OCI-LY1 (cell line): ENCODE measurements around the gene PDZD2.

Source experiments
- H2AFZ ChIP-seq: fragments of 200-600 bp; sonication (generic), shearing (Covaris generic); 2 replicates; pipeline ENCODE4 v1.6.0; 2014; ENCODE audit warnings: antibody characterized with exemption, mild to moderate bottlenecking, low read length
- H3F3A ChIP-seq: fragments of 200-600 bp; sonication (generic), shearing (Covaris generic); 2 replicates; pipeline ENCODE4 v1.6.0; 2014; ENCODE audit warnings: mild to moderate bottlenecking, antibody characterized with exemption, low read length, moderate library complexity; ENCODE audit not compliant: insufficient read depth
- H3K27ac ChIP-seq: fragments of 200-600 bp; sonication (generic); 2 replicates; pipeline ENCODE4 v1.5.1; 2014; ENCODE audit warnings: low read length, mixed run types, mild to moderate bottlenecking, low read depth; ENCODE audit not compliant: poor library complexity, severe bottlenecking
- H3K27me3 ChIP-seq: fragments of 200-600 bp; sonication (generic); 2 replicates; pipeline ENCODE4 v1.6.0; 2014; ENCODE audit warnings: antibody characterized with exemption, mild to moderate bottlenecking, low read length, moderate library complexity; ENCODE audit not compliant: insufficient read depth
- H3K36me3 ChIP-seq: fragments of 200-600 bp; sonication (generic); 2 replicates; pipeline ENCODE4 v1.6.1; 2014; ENCODE audit warnings: mild to moderate bottlenecking, antibody characterized with exemption, low read length, moderate library complexity, mixed read lengths; ENCODE audit not compliant: insufficient read depth
- H3K4me1 ChIP-seq: fragments of 200-600 bp; sonication (generic); 2 replicates; pipeline ENCODE4 v1.5.1; 2014; ENCODE audit warnings: mild to moderate bottlenecking, low read length, moderate library complexity; ENCODE audit not compliant: insufficient read depth, severe bottlenecking
- H3K4me2 ChIP-seq: fragments of 200-600 bp; sonication (generic), shearing (Covaris generic); 2 replicates; pipeline ENCODE4 v1.6.1; 2014; ENCODE audit warnings: low read length
- H3K4me3 ChIP-seq: fragments of 200-600 bp; sonication (generic); 2 replicates; pipeline ENCODE4 v1.5.1; 2014; ENCODE audit warnings: low read length, low read depth, mild to moderate bottlenecking, mixed read lengths; ENCODE audit not compliant: poor library complexity, severe bottlenecking
- H3K79me2 ChIP-seq: fragments of 200-600 bp; shearing (Covaris generic); 2 replicates; pipeline ENCODE4 v1.6.1; 2016; ENCODE audit warnings: mixed run types, low read length, mixed read lengths; ENCODE audit not compliant: insufficient read depth
- H3K9ac ChIP-seq: fragments of 200-600 bp; sonication (generic), shearing (Covaris generic); 2 replicates; pipeline ENCODE4 v1.6.1; 2014; ENCODE audit warnings: mild to moderate bottlenecking, low read length, mixed read lengths
- H3K9me2 ChIP-seq: fragments of 200-600 bp; sonication (generic), shearing (Covaris generic); 2 replicates; pipeline ENCODE4 v1.6.1; 2014; ENCODE audit warnings: low read depth, mild to moderate bottlenecking, low read length, mixed read lengths
- H3K9me3 ChIP-seq: fragments of 200-600 bp; shearing (Covaris generic); 2 replicates; pipeline ENCODE4 v1.6.1; 2014; ENCODE audit warnings: low read length, mixed read lengths
- H4K20me1 ChIP-seq: fragments of 200-600 bp; sonication (generic), shearing (Covaris generic); 2 replicates; pipeline ENCODE4 v1.6.0; 2016; ENCODE audit warnings: mild to moderate bottlenecking, low read length; ENCODE audit not compliant: insufficient read depth
- EZH2 ChIP-seq: fragments of 200-600 bp; sonication (generic), shearing (Covaris generic); IDR thresholded peaks from 2 replicates; pipeline ENCODE4 v1.8.0; 2017; ENCODE audit warnings: borderline replicate concordance, mixed run types, mild to moderate bottlenecking, antibody characterized with exemption, low read length, moderate library complexity, mixed read lengths
- TF ChIP-seq, protein P1 (sequence below): fragments of 200-600 bp; sonication (generic), shearing (Covaris generic); IDR thresholded peaks from 2 replicates; pipeline ENCODE4 v1.5.1; 2017; ENCODE audit warnings: mild to moderate bottlenecking, antibody characterized with exemption, low read length, moderate library complexity, mixed read lengths

PDZD2 gene

DNA sequence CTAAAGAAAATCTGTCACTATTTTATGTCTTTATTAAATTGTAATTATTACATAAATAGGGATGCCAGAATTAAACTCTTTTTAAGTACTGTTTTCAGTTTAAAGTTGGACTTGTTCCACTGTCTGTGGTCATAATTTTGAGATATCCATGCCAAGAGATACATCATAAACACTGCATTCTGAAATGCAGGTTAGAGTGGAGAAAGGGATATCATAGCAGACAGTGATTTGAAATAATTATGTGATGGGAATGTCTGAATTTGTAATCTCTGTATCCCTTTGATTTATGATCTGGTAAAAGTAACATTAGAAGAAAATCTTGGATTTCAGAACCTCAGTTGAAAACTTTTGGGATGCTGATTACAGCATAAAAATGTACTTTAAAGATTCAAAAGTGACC is 313.1 kb downstream of the PDZD2 start:
- Histone ChIP-seq H3K4me2 (no peak overlapping the region), H3K9ac (no peak overlapping the region), H3K36me3 (no peaks in the 10 kb centered on the region; the same call in 1 of the 2 replicates), H3K9me2 (no peaks in the 10 kb centered on the region), H2AFZ (no peak overlapping the region), H3F3A (no peaks in the 10 kb centered on the region), H3K27me3 (peaks cover 5% of the 10 kb centered on the region; the same call in 1 of the 2 replicates), H3K79me2 (no peaks in the 10 kb centered on the region), H4K20me1 (no peaks in the 10 kb centered on the region), H3K9me3 (no peaks in the 10 kb centered on the region), H3K4me1 (no peaks in the 10 kb centered on the region), H3K4me3 (no peak overlapping the region), H3K27ac (no peak overlapping the region)
- TF ChIP-seq EZH2 = no peak
- TF ChIP-seq, protein P1, sequence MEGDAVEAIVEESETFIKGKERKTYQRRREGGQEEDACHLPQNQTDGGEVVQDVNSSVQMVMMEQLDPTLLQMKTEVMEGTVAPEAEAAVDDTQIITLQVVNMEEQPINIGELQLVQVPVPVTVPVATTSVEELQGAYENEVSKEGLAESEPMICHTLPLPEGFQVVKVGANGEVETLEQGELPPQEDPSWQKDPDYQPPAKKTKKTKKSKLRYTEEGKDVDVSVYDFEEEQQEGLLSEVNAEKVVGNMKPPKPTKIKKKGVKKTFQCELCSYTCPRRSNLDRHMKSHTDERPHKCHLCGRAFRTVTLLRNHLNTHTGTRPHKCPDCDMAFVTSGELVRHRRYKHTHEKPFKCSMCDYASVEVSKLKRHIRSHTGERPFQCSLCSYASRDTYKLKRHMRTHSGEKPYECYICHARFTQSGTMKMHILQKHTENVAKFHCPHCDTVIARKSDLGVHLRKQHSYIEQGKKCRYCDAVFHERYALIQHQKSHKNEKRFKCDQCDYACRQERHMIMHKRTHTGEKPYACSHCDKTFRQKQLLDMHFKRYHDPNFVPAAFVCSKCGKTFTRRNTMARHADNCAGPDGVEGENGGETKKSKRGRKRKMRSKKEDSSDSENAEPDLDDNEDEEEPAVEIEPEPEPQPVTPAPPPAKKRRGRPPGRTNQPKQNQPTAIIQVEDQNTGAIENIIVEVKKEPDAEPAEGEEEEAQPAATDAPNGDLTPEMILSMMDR = no peak

DNA sequence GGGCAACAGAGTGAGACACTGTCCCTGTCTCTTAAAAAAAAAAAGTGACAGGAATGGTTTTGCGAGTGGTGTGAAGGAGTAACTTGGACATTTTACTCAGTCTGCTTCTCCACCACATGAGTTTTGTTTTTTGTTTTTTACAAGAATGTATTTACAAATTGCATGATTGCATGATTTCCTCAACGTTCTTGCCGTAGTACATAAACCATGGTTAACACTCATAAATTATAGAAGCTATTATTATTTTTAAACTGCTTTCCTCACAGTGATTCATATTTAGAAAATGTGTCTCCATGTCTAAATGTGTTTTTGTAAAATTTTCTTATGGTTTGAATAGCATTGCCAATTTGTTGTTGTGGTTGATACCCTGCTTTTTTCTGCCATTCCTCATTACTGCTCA is 315.2 kb downstream of the PDZD2 start:
- no peak for TF ChIP-seq EZH2
- TF ChIP-seq, protein P1 = no peak
- H3K27ac ChIP-seq = no peak overlapping the region

DNA sequence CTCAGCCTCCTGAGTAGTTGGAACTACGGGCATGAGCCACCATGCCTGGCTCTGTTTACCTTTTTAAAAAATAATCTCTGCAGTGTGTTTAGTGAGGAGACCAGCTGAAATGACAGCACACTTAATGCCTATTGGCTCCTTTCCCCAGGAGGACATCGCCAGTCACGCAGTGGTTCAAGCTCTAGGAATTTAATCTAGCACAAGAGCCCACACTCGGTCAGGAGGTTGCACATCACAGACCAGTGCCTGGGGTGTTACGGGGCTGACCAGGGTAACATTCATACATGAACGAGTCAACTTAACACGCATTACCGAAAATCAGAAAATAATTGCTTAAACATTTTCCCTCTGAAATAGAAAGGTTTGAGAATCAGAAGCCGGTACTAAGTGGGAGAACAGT is 318.2 kb downstream of the PDZD2 start:
- H4K20me1 ChIP-seq = no peaks in the 10 kb centered on the region
- TF ChIP-seq, protein P1 = no peak
- TF ChIP-seq EZH2 = no peak
- H3K79me2 ChIP-seq = no peaks in the 10 kb centered on the region
- H3K4me3 ChIP-seq = no peak overlapping the region
- H3K9ac ChIP-seq = no peak overlapping the region
- no peaks in the 10 kb centered on the region for H3K9me3 ChIP-seq
- no peaks in the 10 kb centered on the region for H3K4me1 ChIP-seq
- no peaks in the 10 kb centered on the region for H3K27me3 ChIP-seq
- no peak overlapping the region for H2AFZ ChIP-seq
- no peaks in the 10 kb centered on the region; the same call in 1 of the 2 replicates for H3K36me3 ChIP-seq
- H3K9me2 ChIP-seq = no peaks in the 10 kb centered on the region
- no peak overlapping the region for H3K4me2 ChIP-seq
- H3F3A ChIP-seq = no peaks in the 10 kb centered on the region
- H3K27ac ChIP-seq = no peak overlapping the region

More for the DNA sequence above, 315.2 kb downstream of the PDZD2 start:
- Histone ChIP-seq H3K9me3 (no peaks in the 10 kb centered on the region), H3K9ac (no peak overlapping the region), H3K79me2 (no peaks in the 10 kb centered on the region), H3K27me3 (peaks cover 5% of the 10 kb centered on the region; the same call in 1 of the 2 replicates), H3K4me2 (no peak overlapping the region), H3K4me3 (no peak overlapping the region), H3F3A (no peaks in the 10 kb centered on the region), H3K36me3 (no peaks in the 10 kb centered on the region; the same call in 1 of the 2 replicates), H4K20me1 (no peaks in the 10 kb centered on the region), H3K9me2 (no peaks in the 10 kb centered on the region), H3K4me1 (no peaks in the 10 kb centered on the region), H2AFZ (no peak overlapping the region)
